CD8-positive, alpha-beta memory T cell (primary cell): ENCODE data around the gene CFAP77. TPM values are rescaled to one million over a fixed set of nuclear protein-coding genes. Genes with fewer than 3 reads are reported as not detected.

Experiments used
- CTCF ChIA-PET: fragments of 350-600 bp; sonication (Branson Sonifier 250); formaldehyde crosslinking; loops from one replicate; lab custom pipeline; 2021; ENCODE audit warnings: antibody characterized with exemption; lab: Charles Lee
- POLR2A ChIA-PET: fragments of 350-600 bp; sonication (Branson Sonifier 250); formaldehyde crosslinking; loops from one replicate; lab custom pipeline; 2021; ENCODE audit warnings: antibody characterized with exemption; lab: Charles Lee
- DNase-seq, 5 donors: peaks; one replicate each; pipeline versions ENCODE4 v3.0.0 to v3.0.0-alpha.2; 2020 to 2022; ENCODE audit warnings: mixed read lengths in 1 of 5
- H3K27ac ChIP-seq: one replicate; pipeline ENCODE4 v1.7.0; 2013; ENCODE audit warnings: low read depth, mild to moderate bottlenecking, low read length, moderate library complexity
- H3K27me3 ChIP-seq: 2 replicates; pipeline ENCODE4 v1.7.0; 2013; ENCODE audit warnings: low read length, mild to moderate bottlenecking; ENCODE audit not compliant: insufficient read depth, poor library complexity, severe bottlenecking
- H3K36me3 ChIP-seq: 2 replicates; pipeline ENCODE4 v1.7.0; 2013; ENCODE audit warnings: mild to moderate bottlenecking, low read length, moderate library complexity; ENCODE audit not compliant: insufficient read depth
- H3K4me1 ChIP-seq: 2 replicates; pipeline ENCODE4 v1.7.0; 2013; ENCODE audit warnings: mild to moderate bottlenecking, low read length, moderate library complexity; ENCODE audit not compliant: insufficient read depth
- H3K4me3 ChIP-seq: 2 replicates; pipeline ENCODE4 v1.7.0; 2013; ENCODE audit warnings: mild to moderate bottlenecking, low read length
- H3K9me3 ChIP-seq: 2 replicates; pipeline ENCODE4 v1.7.0; 2013; ENCODE audit warnings: mild to moderate bottlenecking, low read length
- H3K27ac Mint-ChIP-seq, 8 donors: one replicate each; pipeline ENCODE4 v1.8.0; 2020 to 2021; ENCODE audit warnings: mixed read lengths in 8 of 8, mild to moderate bottlenecking in 6 of 8, inconsistent platforms in 3 of 8, moderate library complexity in 3 of 8
- H3K27me3 Mint-ChIP-seq, 2 donors: one replicate each; pipeline ENCODE4 v1.8.0; 2020 to 2021; ENCODE audit warnings: mixed read lengths in 2 of 2, mild to moderate bottlenecking in 1 of 2, moderate library complexity in 1 of 2
- H3K36me3 Mint-ChIP-seq, 3 donors: one replicate each; pipeline ENCODE4 v1.8.0; 2020 to 2021; ENCODE audit warnings: mixed read lengths in 3 of 3, inconsistent platforms in 1 of 3, mild to moderate bottlenecking in 1 of 3
- H3K4me1 Mint-ChIP-seq, 3 donors: one replicate each; pipeline ENCODE4 v1.8.0; 2020 to 2021; ENCODE audit warnings: mixed read lengths in 3 of 3, inconsistent platforms in 1 of 3, mild to moderate bottlenecking in 1 of 3
- H3K4me3 Mint-ChIP-seq, 7 donors: one replicate each; pipeline ENCODE4 v1.8.0; 2020 to 2021; ENCODE audit warnings: mixed read lengths in 7 of 7, mild to moderate bottlenecking in 6 of 7, moderate library complexity in 4 of 7, inconsistent platforms in 2 of 7
- H3K9me3 Mint-ChIP-seq, 5 donors: one replicate each; pipeline ENCODE4 v1.8.0; 2020 to 2022; ENCODE audit warnings: mixed read lengths in 5 of 5, mild to moderate bottlenecking in 3 of 5, moderate library complexity in 2 of 5, inconsistent platforms in 1 of 5
- polyA plus RNA-seq: library from polyadenylated mRNA; unstranded; fragments of 300-500 nt; fragmentation: Illumina TruSeq; gene quantifications from one replicate; pipeline ENCODE4 v1.2.3, GENCODE V29; 2021
- total RNA-seq, 2 experiments: library from RNA; stranded (reverse); gene quantifications; one replicate each; pipeline ENCODE4 v1.2.3, GENCODE V29; 2021

The CFAP77 gene
- total and polyA plus RNA-seq, 3 experiments from 2014 or later: not detected

DNA sequence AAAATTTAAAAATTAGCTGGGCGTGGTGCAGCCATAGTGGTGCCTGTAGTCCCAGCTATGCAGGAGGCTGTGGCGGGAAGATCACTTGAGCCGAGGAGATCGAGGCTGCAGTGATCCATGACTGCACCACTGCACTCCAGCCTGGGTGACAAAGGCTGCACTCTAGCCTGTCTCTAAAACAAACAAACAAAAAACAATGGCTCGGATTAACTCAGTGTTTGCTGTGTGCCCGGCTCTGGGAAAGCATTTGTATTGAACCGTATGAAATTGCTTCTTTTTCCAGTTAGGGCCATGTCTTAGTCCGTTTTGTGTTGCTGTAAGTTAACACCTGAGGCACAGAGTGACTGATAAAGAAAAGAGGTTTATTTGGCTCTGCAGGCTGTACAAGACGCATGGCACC, 62.6 kb downstream of the CFAP77 start:
- Mint-ChIP-seq H3K4me1 (peaks cover 6 to 7% (median 6%) of the 10 kb centered on the region in 3 donors), H3K9me3 (no peaks in the 10 kb centered on the region), H3K4me3 (no peak overlapping the region), H3K27me3 (peaks cover 2 to 17% of the 10 kb centered on the region in 2 donors), H3K27ac (no peak overlapping the region), H3K36me3 (no peaks in the 10 kb centered on the region)
- ChIA-PET POLR2A (no interaction called here), CTCF (no interaction called here)
- no peaks in the 10 kb centered on the region for H3K4me1 ChIP-seq
- no peak overlapping the region for H3K4me3 ChIP-seq
- no peak overlapping the region for H3K27ac ChIP-seq
- H3K36me3 ChIP-seq: no peaks in the 10 kb centered on the region
- H3K9me3 ChIP-seq: no peaks in the 10 kb centered on the region
- no peak for DNase-seq
- H3K27me3 ChIP-seq: no peaks in the 10 kb centered on the region

DNA sequence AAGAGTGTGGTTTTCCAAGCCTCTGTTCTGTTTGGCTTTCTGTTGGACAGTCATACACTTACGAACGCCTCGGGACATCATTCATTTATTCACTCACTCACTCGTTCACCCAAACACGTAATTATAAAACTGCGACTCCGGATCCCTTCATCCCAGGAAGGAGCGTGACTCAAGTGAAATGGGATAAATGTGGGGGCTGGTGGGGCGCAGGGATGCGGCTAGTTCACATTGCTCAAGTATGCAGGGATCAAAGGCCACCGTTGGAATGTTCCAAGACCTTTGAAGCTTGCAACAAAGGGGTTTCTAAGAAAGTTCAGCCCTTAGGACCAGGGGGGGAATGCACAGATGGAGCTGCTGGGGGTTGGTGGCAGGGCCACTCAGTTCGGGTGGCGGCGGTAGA, 64.2 kb downstream of the CFAP77 start:
- no peak for DNase-seq
- POLR2A ChIA-PET: no interaction called here
- Histone ChIP-seq H3K36me3 (no peaks in the 10 kb centered on the region), H3K4me3 (no peak overlapping the region), H3K4me1 (no peaks in the 10 kb centered on the region), H3K27ac (no peak overlapping the region), H3K27me3 (no peaks in the 10 kb centered on the region), H3K9me3 (no peaks in the 10 kb centered on the region)
- no peaks in the 10 kb centered on the region for H3K36me3 Mint-ChIP-seq
- H3K4me3 Mint-ChIP-seq: no peak overlapping the region
- peaks cover 2 to 9% of the 10 kb centered on the region in 2 donors for H3K27me3 Mint-ChIP-seq
- no peaks in the 10 kb centered on the region for H3K9me3 Mint-ChIP-seq
- CTCF ChIA-PET: interaction anchor here (1.3 kb wide), 1 partner anchor 10 kb away, joined by 5 read pairs; no protein-coding TSS in a partner anchor
- H3K27ac Mint-ChIP-seq: no peak overlapping the region
- peaks cover 6 to 7% (median 6%) of the 10 kb centered on the region in 3 donors for H3K4me1 Mint-ChIP-seq

DNA sequence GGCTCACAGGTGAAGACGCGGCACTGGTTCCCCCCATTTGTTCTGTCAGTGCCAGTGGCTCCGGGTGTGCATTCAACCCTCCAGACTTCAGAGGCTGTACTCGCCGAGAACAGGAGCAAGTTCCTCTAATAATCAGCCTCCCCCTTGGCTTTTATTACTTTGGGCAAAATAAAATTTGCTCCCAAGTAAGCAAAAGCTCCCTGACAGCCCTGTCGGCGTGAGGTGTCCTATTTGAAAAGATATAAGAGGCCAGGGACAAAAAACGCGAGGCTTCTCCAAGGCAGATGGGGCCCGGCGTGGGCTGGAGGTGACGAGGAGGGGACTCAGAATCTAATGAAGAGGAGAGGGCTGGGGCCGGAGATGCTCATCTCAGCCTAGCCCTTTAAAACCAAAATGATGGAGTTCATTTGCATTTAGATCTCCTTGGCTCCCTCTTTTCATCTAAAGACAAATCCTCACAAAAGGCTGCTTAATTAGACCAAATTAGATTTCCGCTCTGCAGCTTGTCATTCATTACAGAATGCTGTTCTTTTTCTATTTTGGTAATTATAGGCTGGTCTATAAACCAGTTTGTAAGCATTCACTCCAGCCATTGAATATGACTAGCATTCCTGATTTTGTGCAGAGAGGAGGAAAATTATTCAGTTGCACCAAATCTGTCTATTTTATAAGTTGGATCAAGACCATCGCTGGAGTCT, 68.5 kb downstream of the CFAP77 start:
- no peak overlapping the region for H3K4me3 ChIP-seq
- Mint-ChIP-seq H3K27ac (no peak overlapping the region), H3K27me3 (peaks cover 2 to 25% of the 10 kb centered on the region in 2 donors), H3K4me3 (no peak overlapping the region), H3K9me3 (no peaks in the 10 kb centered on the region), H3K4me1 (no peaks in the 10 kb centered on the region), H3K36me3 (no peaks in the 10 kb centered on the region)
- H3K36me3 ChIP-seq: no peaks in the 10 kb centered on the region
- no peaks in the 10 kb centered on the region for H3K9me3 ChIP-seq
- no peaks in the 10 kb centered on the region for H3K4me1 ChIP-seq
- DNase-seq: no peak
- H3K27ac ChIP-seq: no peak overlapping the region
- ChIA-PET POLR2A (no interaction called here), CTCF (no interaction called here)
- no peaks in the 10 kb centered on the region for H3K27me3 ChIP-seq

DNA sequence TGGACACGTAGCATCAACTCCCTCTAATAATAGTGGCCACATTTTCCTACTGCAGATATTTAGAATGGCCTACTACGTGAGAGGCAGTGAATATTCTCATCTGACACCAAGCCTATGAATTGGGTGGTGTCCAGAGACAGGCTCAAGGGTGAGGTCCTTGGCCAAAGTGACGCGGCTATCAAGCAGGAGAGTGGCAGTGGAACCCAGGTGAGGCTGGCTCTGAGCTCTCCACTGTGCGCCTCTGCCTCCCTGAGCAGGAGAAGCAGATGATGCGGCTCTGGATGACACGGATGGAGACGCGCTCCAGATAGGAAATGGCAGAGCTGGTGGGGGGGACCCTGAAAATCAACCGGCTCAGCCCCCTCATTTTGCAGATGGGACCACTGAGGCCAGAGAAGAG, 69.7 kb downstream of the CFAP77 start:
- no peak overlapping the region for H3K27ac Mint-ChIP-seq
- no peaks in the 10 kb centered on the region for H3K36me3 ChIP-seq
- ChIA-PET POLR2A (no interaction called here), CTCF (no interaction called here)
- H3K4me3 Mint-ChIP-seq: no peak overlapping the region
- H3K4me1 ChIP-seq: no peaks in the 10 kb centered on the region
- no peak overlapping the region for H3K4me3 ChIP-seq
- peaks cover 2 to 25% of the 10 kb centered on the region in 2 donors for H3K27me3 Mint-ChIP-seq
- no peaks in the 10 kb centered on the region for H3K4me1 Mint-ChIP-seq
- no peaks in the 10 kb centered on the region for H3K27me3 ChIP-seq
- no peak for DNase-seq
- H3K9me3 Mint-ChIP-seq: no peaks in the 10 kb centered on the region
- H3K27ac ChIP-seq: no peak overlapping the region
- no peaks in the 10 kb centered on the region for H3K9me3 ChIP-seq
- no peaks in the 10 kb centered on the region for H3K36me3 Mint-ChIP-seq

DNA sequence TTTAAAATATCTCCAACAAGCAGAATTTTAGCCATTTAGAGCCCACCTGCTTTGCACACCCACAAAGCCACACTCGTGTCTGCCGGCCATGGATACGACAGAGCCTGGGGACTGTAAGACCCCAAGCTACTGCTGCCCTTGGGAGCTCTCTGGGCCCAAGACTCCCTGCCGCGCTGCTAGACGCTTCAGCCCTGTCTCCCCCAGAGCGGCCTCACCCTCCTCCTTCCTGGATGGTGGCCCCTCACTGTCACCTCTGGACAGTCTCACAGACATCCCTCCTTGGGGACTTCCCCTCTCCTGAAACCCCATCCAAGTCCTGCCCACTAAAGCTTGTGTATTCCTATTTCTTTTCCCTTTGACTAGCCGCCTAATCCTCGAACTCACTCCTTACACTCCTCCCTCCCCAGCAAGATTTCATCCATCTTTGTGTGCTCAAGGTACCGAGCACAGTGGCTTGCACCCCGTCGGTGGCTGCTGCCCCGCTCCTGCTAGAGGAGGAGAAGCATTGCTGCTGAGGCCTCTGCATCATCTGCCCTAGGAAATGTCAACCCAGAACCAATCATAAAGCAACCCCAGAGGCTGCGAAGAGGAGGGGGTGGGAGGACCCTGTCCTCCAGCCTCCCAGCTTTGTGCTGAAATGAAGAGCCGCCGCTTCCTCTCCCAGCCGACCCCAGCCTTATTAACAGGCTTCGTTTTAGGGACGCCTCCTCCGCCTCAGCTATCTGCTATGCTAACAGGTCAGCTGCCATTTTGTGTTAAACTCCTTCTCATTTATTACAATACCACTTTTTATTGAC, 71.2 kb downstream of the CFAP77 start:
- ChIA-PET CTCF (no interaction called here), POLR2A (no interaction called here)
- H3K36me3 ChIP-seq: no peaks in the 10 kb centered on the region
- Mint-ChIP-seq H3K27me3 (peaks cover 2 to 25% of the 10 kb centered on the region in 2 donors), H3K27ac (no peak overlapping the region), H3K4me1 (peaks cover 0 to under 1% (median 0%) of the 10 kb centered on the region in 3 donors), H3K36me3 (no peaks in the 10 kb centered on the region), H3K9me3 (no peaks in the 10 kb centered on the region), H3K4me3 (no peak overlapping the region)
- no peak overlapping the region for H3K27ac ChIP-seq
- no peaks in the 10 kb centered on the region for H3K27me3 ChIP-seq
- no peaks in the 10 kb centered on the region for H3K9me3 ChIP-seq
- no peak overlapping the region for H3K4me3 ChIP-seq
- no peaks in the 10 kb centered on the region for H3K4me1 ChIP-seq
- DNase-seq: no peak

DNA sequence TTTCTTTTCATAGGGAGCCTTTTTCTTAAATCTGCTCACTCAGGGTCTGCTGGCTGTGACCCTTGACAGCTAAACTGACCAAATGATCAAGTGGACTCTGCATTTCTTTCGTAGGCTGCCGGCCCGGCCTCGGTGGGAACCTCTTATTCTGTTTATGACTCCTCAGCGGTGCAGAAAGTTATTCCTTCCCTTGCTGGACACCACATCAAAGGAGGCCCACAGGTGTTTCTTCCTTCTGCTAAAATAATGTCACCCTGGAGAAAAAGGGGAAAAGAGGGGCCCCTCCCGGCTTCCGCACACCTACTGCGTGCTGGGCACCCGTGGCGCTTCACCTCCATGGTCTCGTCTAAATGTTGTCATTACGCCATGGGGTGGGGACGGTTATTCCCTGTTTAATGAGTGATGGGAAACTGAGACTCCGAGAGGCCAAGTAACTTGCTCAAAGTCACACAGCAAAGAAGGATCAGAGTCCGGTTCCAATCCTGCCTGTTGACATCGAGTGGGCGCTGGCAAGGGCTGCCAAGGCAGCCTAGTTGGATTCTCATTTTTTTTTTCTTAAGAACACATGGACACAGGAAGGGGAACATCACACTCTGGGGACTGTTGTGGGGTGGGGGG, 72.3 kb downstream of the CFAP77 start:
- no peak for DNase-seq
- no peak overlapping the region for H3K4me3 ChIP-seq
- ChIA-PET CTCF (no interaction called here), POLR2A (no interaction called here)
- no peaks in the 10 kb centered on the region for H3K9me3 Mint-ChIP-seq
- peaks cover 4 to 25% of the 10 kb centered on the region in 2 donors for H3K27me3 Mint-ChIP-seq
- H3K4me1 ChIP-seq: peaks cover 10% of the 10 kb centered on the region
- H3K4me3 Mint-ChIP-seq: peak overlapping the region in 1 of 7 donors; percentile 40
- peaks cover 9 to 11% (median 10%) of the 10 kb centered on the region in 3 donors for H3K4me1 Mint-ChIP-seq
- no peak overlapping the region for H3K27ac Mint-ChIP-seq
- no peaks in the 10 kb centered on the region for H3K27me3 ChIP-seq
- H3K36me3 Mint-ChIP-seq: no peaks in the 10 kb centered on the region
- H3K9me3 ChIP-seq: no peaks in the 10 kb centered on the region
- H3K27ac ChIP-seq: no peak overlapping the region
- no peaks in the 10 kb centered on the region for H3K36me3 ChIP-seq

DNA sequence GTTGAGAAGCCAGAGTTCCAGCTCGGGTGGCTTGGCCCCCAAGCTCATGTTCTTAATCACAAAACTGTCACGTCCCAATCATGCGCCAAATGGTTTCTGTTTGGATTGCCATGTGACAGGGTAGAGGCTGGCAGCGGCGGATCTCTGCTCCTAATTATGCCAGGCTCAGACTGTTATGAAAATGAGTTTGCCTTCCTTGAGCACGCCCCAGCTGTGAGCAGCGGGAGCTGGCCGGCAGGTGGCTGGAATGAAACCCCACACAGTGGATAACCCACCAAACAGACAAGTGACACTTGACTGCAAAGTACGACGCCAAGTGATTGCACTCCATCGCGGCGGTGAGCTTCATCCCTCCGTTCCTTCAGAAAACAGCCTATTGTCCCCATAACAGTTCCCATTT, 75.4 kb downstream of the CFAP77 start:
- Histone ChIP-seq H3K4me1 (peaks cover 29% of the 10 kb centered on the region), H3K4me3 (no peak overlapping the region), H3K9me3 (no peaks in the 10 kb centered on the region), H3K27ac (no peak overlapping the region), H3K27me3 (peaks cover 12% of the 10 kb centered on the region), H3K36me3 (no peaks in the 10 kb centered on the region)
- H3K27me3 Mint-ChIP-seq: peaks cover 4 to 21% of the 10 kb centered on the region in 2 donors
- no peak for DNase-seq
- peak overlapping the region in 1 of 7 donors; percentile 37 for H3K4me3 Mint-ChIP-seq
- H3K36me3 Mint-ChIP-seq: no peaks in the 10 kb centered on the region
- ChIA-PET CTCF (interaction anchor here (1.7 kb wide), 1 partner anchor 10 kb away, joined by 5 read pairs; no protein-coding TSS in a partner anchor), POLR2A (no interaction called here)
- H3K9me3 Mint-ChIP-seq: no peaks in the 10 kb centered on the region
- peaks cover 28 to 35% (median 33%) of the 10 kb centered on the region in 3 donors for H3K4me1 Mint-ChIP-seq
- peak overlapping the region in 1 of 8 donors; percentile 61 for H3K27ac Mint-ChIP-seq
